IMR-90 (cell line): Measurements from ENCODE around the gene GPR160. TPM values are rescaled to one million over a fixed set of nuclear protein-coding genes. Genes with fewer than 3 reads are reported as not detected.
A peak's percentile ranks its signal among the peaks of the same experiment; 100 is the strongest.

ENCODE experiments used
- ATAC-seq: fragments of 200-7000 bp; cut with Tn5 transposase; 2 replicates; pipeline ENCODE4 v1.9.1; 2020; ENCODE audit warnings: low read depth, mild to moderate bottlenecking, moderate library complexity
- BruUV-seq: library from RNA; stranded (reverse); fragments of 400-500 nt; replicated peaks from 2 replicates; lab custom pipeline; 2021; lab: Mats Ljungman, UMichigan
- CTCF ChIA-PET: fragments of 300-600 bp; formaldehyde crosslinking; extraction: SDS; loops from one replicate; lab custom pipeline; 2021; ENCODE audit warnings: antibody characterized with exemption; lab: Yijun Ruan, JAX
- POLR2A ChIA-PET: fragments of 300-600 bp; sonication (Branson Sonifier 250); formaldehyde crosslinking; loops from one replicate; lab custom pipeline; 2022; ENCODE audit warnings: antibody characterized with exemption; ENCODE audit not compliant: unreplicated experiment; lab: Charles Lee
- DNase-seq: peaks from one replicate; pipeline ENCODE4 v3.0.0; 2013
- H2AFZ ChIP-seq: replicated peaks from 2 replicates; pipeline ENCODE3; 2013; ENCODE audit warnings: low read length, mild to moderate bottlenecking; ENCODE audit not compliant: poor library complexity
- H2AK5ac ChIP-seq: 2 replicates; pipeline ENCODE4 v1.6.1; 2013; ENCODE audit warnings: low read depth, low read length, inconsistent platforms
- H2AK9ac ChIP-seq: replicated peaks from 2 replicates; pipeline ENCODE3; 2013; ENCODE audit warnings: mild to moderate bottlenecking, low read depth, low read length, moderate library complexity; ENCODE audit not compliant: poor library complexity
- H2BK120ac ChIP-seq: 2 replicates; pipeline ENCODE4 v1.6.1; 2013; ENCODE audit warnings: low read depth, low read length, inconsistent platforms
- H2BK15ac ChIP-seq: 3 replicates; pipeline ENCODE4 v1.6.1; 2013; ENCODE audit warnings: low read depth, low read length, inconsistent platforms
- H2BK20ac ChIP-seq: 2 replicates; pipeline ENCODE4 v1.6.1; 2013; ENCODE audit warnings: low read depth, mild to moderate bottlenecking, inconsistent platforms, low read length, moderate library complexity
- H2BK5ac ChIP-seq: 2 replicates; pipeline ENCODE4 v1.6.1; 2013; ENCODE audit warnings: mild to moderate bottlenecking, low read depth, low read length, inconsistent platforms; ENCODE audit not compliant: poor library complexity, severe bottlenecking
- H3K14ac ChIP-seq: replicated peaks from 2 replicates; pipeline ENCODE4 v1.6.1; 2013; ENCODE audit warnings: low read depth, low read length, inconsistent platforms
- H3K18ac ChIP-seq: 2 replicates; pipeline ENCODE4 v1.6.1; 2013; ENCODE audit warnings: low read depth, low read length, control low read depth
- H3K23ac ChIP-seq: 2 replicates; pipeline ENCODE4 v1.6.1; 2013; ENCODE audit warnings: low read depth, low read length, inconsistent platforms
- H3K27ac ChIP-seq: 2 replicates; pipeline ENCODE4 v1.5.1; 2013; ENCODE audit warnings: mild to moderate bottlenecking, control low read depth, low read length; ENCODE audit not compliant: insufficient read depth
- H3K27me3 ChIP-seq: 2 replicates; pipeline ENCODE4 v1.6.1; 2013; ENCODE audit warnings: low read length; ENCODE audit not compliant: control insufficient read depth, insufficient read depth
- H3K36me3 ChIP-seq: 2 replicates; pipeline ENCODE4 v1.6.1; 2013; ENCODE audit warnings: low read length, mixed read lengths; ENCODE audit not compliant: control insufficient read depth, insufficient read depth
- H3K4ac ChIP-seq: 2 replicates; pipeline ENCODE4 v1.6.1; 2013; ENCODE audit warnings: low read depth, low read length, inconsistent platforms
- H3K4me1 ChIP-seq: 2 replicates; pipeline ENCODE4 v1.6.1; 2013; ENCODE audit warnings: low read length, mixed read lengths; ENCODE audit not compliant: control insufficient read depth, insufficient read depth
- H3K4me2 ChIP-seq: 2 replicates; pipeline ENCODE4 v1.6.1; 2013; ENCODE audit warnings: low read depth, mild to moderate bottlenecking, control low read depth, low read length, moderate library complexity
- H3K4me3 ChIP-seq: 2 replicates; pipeline ENCODE4 v1.5.1; 2013; ENCODE audit warnings: low read depth, mild to moderate bottlenecking, control low read depth, low read length, moderate library complexity; ENCODE audit not compliant: insufficient read depth
- H3K56ac ChIP-seq: 2 replicates; pipeline ENCODE4 v1.6.1; 2013; ENCODE audit warnings: low read length, inconsistent platforms; ENCODE audit not compliant: insufficient read depth; ENCODE audit errors: extremely low read depth
- H3K79me1 ChIP-seq, 2 experiments: 2 replicates each; pipeline ENCODE4 v1.6.1; 2013; ENCODE audit warnings: low read length in 2 of 2, inconsistent platforms in 1 of 2, low read depth in 1 of 2
- H3K9ac ChIP-seq: 2 replicates; pipeline ENCODE4 v1.6.1; 2013; ENCODE audit warnings: low read depth, low read length, control low read depth
- H3K9me1 ChIP-seq: 2 replicates; pipeline ENCODE4 v1.6.1; 2013; ENCODE audit warnings: low read length, inconsistent platforms; ENCODE audit not compliant: insufficient read depth
- H3K9me3 ChIP-seq: 2 replicates; pipeline ENCODE4 v1.6.1; 2013; ENCODE audit warnings: low read length; ENCODE audit not compliant: control insufficient read depth, insufficient read depth
- H4K20me1 ChIP-seq: 2 replicates; pipeline ENCODE4 v1.6.1; 2013; ENCODE audit warnings: low read length, inconsistent platforms; ENCODE audit not compliant: insufficient read depth
- H4K5ac ChIP-seq: 2 replicates; pipeline ENCODE4 v1.6.1; 2013; ENCODE audit warnings: mild to moderate bottlenecking, low read depth, low read length, control low read depth
- H4K8ac ChIP-seq, 2 experiments: 2 replicates each; pipeline ENCODE4 v1.6.1; 2013; ENCODE audit warnings: low read depth in 2 of 2, low read length in 2 of 2, control low read depth in 1 of 2, inconsistent platforms in 1 of 2
- H4K91ac ChIP-seq: 2 replicates; pipeline ENCODE4 v1.6.1; 2013; ENCODE audit warnings: low read depth, low read length, inconsistent platforms; ENCODE audit not compliant: insufficient read depth
- BHLHE40 ChIP-seq: fragments of 150-350 bp; IDR thresholded peaks from 2 replicates; pipeline ENCODE4 v1.6.1; 2016; ENCODE audit warnings: mild to moderate bottlenecking, low read depth, low read length
- CEBPB ChIP-seq: IDR thresholded peaks from 2 replicates; pipeline ENCODE4 v1.6.1; 2012; ENCODE audit warnings: low read depth, low read length, improper control_type of control experiment
- CHD1 ChIP-seq: IDR thresholded peaks from 2 replicates; pipeline ENCODE4 v1.6.1; 2012; ENCODE audit warnings: low read depth, low read length, improper control_type of control experiment
- FOS ChIP-seq: fragments of 150-350 bp; IDR thresholded peaks from 2 replicates; pipeline ENCODE4 v1.6.1; 2016; ENCODE audit warnings: low read depth, low read length
- MAZ ChIP-seq: IDR thresholded peaks from 2 replicates; pipeline ENCODE4 v1.6.1; 2012; ENCODE audit warnings: low read depth, mild to moderate bottlenecking, low read length, improper control_type of control experiment, moderate library complexity, borderline replicate concordance
- MXI1 ChIP-seq: IDR thresholded peaks from 2 replicates; pipeline ENCODE4 v1.6.1; 2012; ENCODE audit warnings: low read depth, mild to moderate bottlenecking, low read length, moderate library complexity, borderline replicate concordance
- NFE2L2 ChIP-seq: fragments of 150-350 bp; IDR thresholded peaks from 2 replicates; pipeline ENCODE4 v1.6.1; 2016; ENCODE audit warnings: low read depth, mild to moderate bottlenecking, low read length
- POLR2A ChIP-seq: IDR thresholded peaks from 2 replicates; pipeline ENCODE4 v1.6.1; 2012; ENCODE audit warnings: mild to moderate bottlenecking, low read depth, low read length
- RAD21 ChIP-seq: IDR thresholded peaks from 2 replicates; pipeline ENCODE4 v1.6.1; 2012; ENCODE audit warnings: low read length, improper control_type of control experiment
- RCOR1 ChIP-seq: IDR thresholded peaks from 2 replicates; pipeline ENCODE4 v1.6.1; 2012; ENCODE audit warnings: mild to moderate bottlenecking, low read length, improper control_type of control experiment; ENCODE audit not compliant: insufficient replicate concordance
- RFX5 ChIP-seq: IDR thresholded peaks from 2 replicates; pipeline ENCODE4 v1.8.0; 2012; ENCODE audit warnings: low read depth, mild to moderate bottlenecking, low read length, moderate library complexity
- SMC3 ChIP-seq: fragments of 150-350 bp; IDR thresholded peaks from 2 replicates; pipeline ENCODE4 v1.6.1; 2016; ENCODE audit warnings: low read depth, mild to moderate bottlenecking, antibody characterized with exemption, low read length, moderate library complexity
- WGBS, 2 experiments: methylation state at CpG; one replicate each; pipeline versions ENCODE4 v1.1.5 to v1.1.7; 2013; ENCODE audit warnings: missing lambda C conversion rate in 2 of 2; ENCODE audit not compliant: insufficient read length in 1 of 2; ENCODE audit errors: extremely low coverage in 2 of 2; 5-methylcytosine and 5-hydroxymethylcytosine counted together
- dilution Hi-C: fragments of 300-500 bp; cut with HindIII; formaldehyde crosslinking; loops from one replicate; pipeline ENCODE4 v1.14.3; 2018; ENCODE audit warnings: low sequenced_read_pairs; ENCODE audit not compliant: unreplicated experiment
- in situ Hi-C: fragments of 300-500 bp; cut with MboI; formaldehyde crosslinking; loops from 3 replicates; pipeline ENCODE4 v1.14.3; 2019; ENCODE audit warnings: low sequenced_read_pairs, inconsistent platforms, mixed read lengths
- intact Hi-C: fragments of 100-400 bp; cut with micrococcal nuclease; formaldehyde crosslinking; loops from 2 replicates; pipeline ENCODE4 v1.10.0; 2022
- polyA plus RNA-seq, 3 experiments: library from polyadenylated mRNA; depleted of rRNA; stranded (reverse); fragments of >200 nt; gene quantifications; 2 replicates each; pipeline ENCODE4 v1.2.3, GENCODE V29; 2012; ENCODE audit warnings: low replicate concordance in 1 of 3
- total RNA-seq: library from RNA; depleted of rRNA; stranded (reverse); fragments of >200 nt; gene quantifications from 2 replicates; pipeline ENCODE4 v1.2.3, GENCODE V29; 2012
- TF ChIP-seq, protein P1 (sequence below): fragments of 150-350 bp; IDR thresholded peaks from 2 replicates; pipeline ENCODE4 v1.6.1; 2016; ENCODE audit warnings: low read depth, mild to moderate bottlenecking, low read length, moderate library complexity, borderline replicate concordance
- TF ChIP-seq, protein P2 (sequence below): fragments of 150-350 bp; IDR thresholded peaks from 2 replicates; pipeline ENCODE4 v1.6.1; 2017; ENCODE audit warnings: mild to moderate bottlenecking, antibody characterized with exemption, low read length, low read depth
- TF ChIP-seq, protein P3 (sequence below): conservative IDR thresholded peaks from 2 replicates; pipeline ENCODE4 v1.5.1; 2012; ENCODE audit warnings: mild to moderate bottlenecking, low read depth, low read length, improper control_type of control experiment

GPR160 gene
- total and polyA plus RNA-seq, 2 of the 4 experiments (the other 2 are of a cell fraction): 0.09 to 0.18 TPM

DNA sequence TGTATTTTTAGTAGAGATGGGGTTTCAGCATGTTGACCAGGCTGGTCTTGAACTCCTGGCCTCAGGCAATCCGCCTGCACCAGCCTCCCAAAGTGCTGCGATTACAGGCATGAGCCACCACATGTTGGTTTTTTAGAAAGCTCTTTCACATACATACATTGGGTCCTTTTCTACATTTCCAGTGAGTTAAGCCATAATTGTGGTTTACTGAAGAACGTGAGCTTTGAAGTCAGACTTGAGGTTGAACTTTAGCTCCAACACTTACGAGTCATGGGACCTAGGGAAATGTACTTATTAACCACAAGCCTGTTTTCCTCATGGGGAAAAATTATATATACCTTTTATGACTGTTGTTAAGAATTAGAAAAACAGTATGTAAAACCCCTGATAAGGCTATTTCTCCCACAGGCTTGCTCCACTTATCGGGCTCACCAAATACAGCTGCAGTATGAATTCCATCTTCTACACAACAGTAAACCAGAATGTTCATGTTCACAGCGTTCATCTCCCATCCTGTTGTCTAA is 39.0 kb downstream of the GPR160 start:
- ATAC-seq (peak; percentile 28; the same call in 1 of the 2 replicates), DNase-seq (peak; percentile 90)
- no peak overlapping the region for H3K14ac ChIP-seq
- peak; percentile 22; the same call in 1 of the 2 replicates for TF ChIP-seq CEBPB
- TF ChIP-seq RFX5: no peak
- TF ChIP-seq MAZ: no peak
- TF ChIP-seq CHD1: no peak
- TF ChIP-seq FOS: 0 out of 2 replicates have a peak, but pooled peaks have one; percentile 17
- TF ChIP-seq, protein P1, sequence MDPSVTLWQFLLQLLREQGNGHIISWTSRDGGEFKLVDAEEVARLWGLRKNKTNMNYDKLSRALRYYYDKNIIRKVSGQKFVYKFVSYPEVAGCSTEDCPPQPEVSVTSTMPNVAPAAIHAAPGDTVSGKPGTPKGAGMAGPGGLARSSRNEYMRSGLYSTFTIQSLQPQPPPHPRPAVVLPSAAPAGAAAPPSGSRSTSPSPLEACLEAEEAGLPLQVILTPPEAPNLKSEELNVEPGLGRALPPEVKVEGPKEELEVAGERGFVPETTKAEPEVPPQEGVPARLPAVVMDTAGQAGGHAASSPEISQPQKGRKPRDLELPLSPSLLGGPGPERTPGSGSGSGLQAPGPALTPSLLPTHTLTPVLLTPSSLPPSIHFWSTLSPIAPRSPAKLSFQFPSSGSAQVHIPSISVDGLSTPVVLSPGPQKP: no peak
- TF ChIP-seq, protein P2, sequence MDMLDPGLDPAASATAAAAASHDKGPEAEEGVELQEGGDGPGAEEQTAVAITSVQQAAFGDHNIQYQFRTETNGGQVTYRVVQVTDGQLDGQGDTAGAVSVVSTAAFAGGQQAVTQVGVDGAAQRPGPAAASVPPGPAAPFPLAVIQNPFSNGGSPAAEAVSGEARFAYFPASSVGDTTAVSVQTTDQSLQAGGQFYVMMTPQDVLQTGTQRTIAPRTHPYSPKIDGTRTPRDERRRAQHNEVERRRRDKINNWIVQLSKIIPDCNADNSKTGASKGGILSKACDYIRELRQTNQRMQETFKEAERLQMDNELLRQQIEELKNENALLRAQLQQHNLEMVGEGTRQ: no peak
- TF ChIP-seq MXI1: no peak
- TF ChIP-seq RAD21: no peak
- no peak for TF ChIP-seq SMC3
- TF ChIP-seq NFE2L2: no peak
- TF ChIP-seq, protein P3, sequence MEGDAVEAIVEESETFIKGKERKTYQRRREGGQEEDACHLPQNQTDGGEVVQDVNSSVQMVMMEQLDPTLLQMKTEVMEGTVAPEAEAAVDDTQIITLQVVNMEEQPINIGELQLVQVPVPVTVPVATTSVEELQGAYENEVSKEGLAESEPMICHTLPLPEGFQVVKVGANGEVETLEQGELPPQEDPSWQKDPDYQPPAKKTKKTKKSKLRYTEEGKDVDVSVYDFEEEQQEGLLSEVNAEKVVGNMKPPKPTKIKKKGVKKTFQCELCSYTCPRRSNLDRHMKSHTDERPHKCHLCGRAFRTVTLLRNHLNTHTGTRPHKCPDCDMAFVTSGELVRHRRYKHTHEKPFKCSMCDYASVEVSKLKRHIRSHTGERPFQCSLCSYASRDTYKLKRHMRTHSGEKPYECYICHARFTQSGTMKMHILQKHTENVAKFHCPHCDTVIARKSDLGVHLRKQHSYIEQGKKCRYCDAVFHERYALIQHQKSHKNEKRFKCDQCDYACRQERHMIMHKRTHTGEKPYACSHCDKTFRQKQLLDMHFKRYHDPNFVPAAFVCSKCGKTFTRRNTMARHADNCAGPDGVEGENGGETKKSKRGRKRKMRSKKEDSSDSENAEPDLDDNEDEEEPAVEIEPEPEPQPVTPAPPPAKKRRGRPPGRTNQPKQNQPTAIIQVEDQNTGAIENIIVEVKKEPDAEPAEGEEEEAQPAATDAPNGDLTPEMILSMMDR: no peak
- peak; percentile 86 for TF ChIP-seq BHLHE40
- no peak for TF ChIP-seq POLR2A
- TF ChIP-seq RCOR1: no peak
- dilution Hi-C loops: no loop called here
- H3K9ac ChIP-seq: no peak overlapping the region
- no peak overlapping the region for H2AK9ac ChIP-seq
- no peak overlapping the region for H4K5ac ChIP-seq
- no peak overlapping the region for H2BK5ac ChIP-seq
- no peaks in the 10 kb centered on the region for H3K79me1 ChIP-seq
- no peak overlapping the region for H2AK5ac ChIP-seq
- H3K56ac ChIP-seq: no peak overlapping the region
- H2BK120ac ChIP-seq: no peak overlapping the region
- H4K20me1 ChIP-seq: no peaks in the 10 kb centered on the region
- H4K91ac ChIP-seq: no peak overlapping the region
- H3K9me3 ChIP-seq: no peaks in the 10 kb centered on the region
- H3K36me3 ChIP-seq: peaks cover 2% of the 10 kb centered on the region; the same call in 1 of the 2 replicates
- peaks cover 1% of the 10 kb centered on the region; the same call in 1 of the 2 replicates for H3K4me1 ChIP-seq
- H2AFZ ChIP-seq: no peak overlapping the region
- no TSS peak for BruUV-seq
- H4K8ac ChIP-seq: no peak overlapping the region
- no peak overlapping the region for H3K27ac ChIP-seq
- no peak overlapping the region for H3K4ac ChIP-seq
- WGBS, 2 experiments: 90% methylated on average over 2 of the region's 6 CpGs; no CpG with 5 or more reads in 1 of the 2 experiments
- H3K4me2 ChIP-seq: no peak overlapping the region
- no peaks in the 10 kb centered on the region for H3K27me3 ChIP-seq
- POLR2A ChIA-PET: no interaction called here
- no peak overlapping the region for H2BK15ac ChIP-seq
- intact Hi-C loops: no loop called here
- in situ Hi-C loops: no loop called here
- H3K18ac ChIP-seq: no peak overlapping the region
- no peak overlapping the region for H3K4me3 ChIP-seq
- no peak overlapping the region for H3K23ac ChIP-seq
- no peak overlapping the region for H2BK20ac ChIP-seq
- H3K9me1 ChIP-seq: no peaks in the 10 kb centered on the region
- CTCF ChIA-PET: interaction anchor here (0.7 to 0.9 kb wide), 2 partner anchors 21 to 59 kb away, joined by 3 to 4 read pairs; no protein-coding TSS in a partner anchor
